GM23338 (cell line): Measurements from ENCODE around the gene GRAMD4. TPM values are rescaled to one million over a fixed set of nuclear protein-coding genes. Genes with fewer than 3 reads are reported as not detected.

Experiments
- ATAC-seq: fragments of 200-7000 bp; cut with Tn5 transposase; 3 replicates; pipeline ENCODE4 v1.9.1; 2020
- DNase-seq: peaks from one replicate; pipeline ENCODE4 v3.0.0-alpha.2; 2015; ENCODE audit warnings: low spot score
- H2AFZ ChIP-seq: fragments of 200-600 bp; sonication (generic); 2 replicates; pipeline ENCODE4 v1.8.0; 2016; ENCODE audit warnings: antibody characterized with exemption, mild to moderate bottlenecking, moderate library complexity
- H3F3A ChIP-seq: fragments of 200-600 bp; sonication (generic); replicated peaks from 2 replicates; pipeline ENCODE4 v1.8.0; 2017; ENCODE audit warnings: antibody characterized with exemption, mixed run types, low read depth
- H3K27ac ChIP-seq: fragments of 200-600 bp; sonication (generic); 2 replicates; pipeline ENCODE4 v1.6.1; 2016; ENCODE audit warnings: low read depth
- H3K27me3 ChIP-seq: fragments of 200-600 bp; sonication (generic); 2 replicates; pipeline ENCODE4 v1.8.0; 2016; ENCODE audit warnings: mild to moderate bottlenecking, mixed run types, moderate library complexity; ENCODE audit not compliant: insufficient read depth
- H3K36me3 ChIP-seq: fragments of 200-600 bp; sonication (generic); 2 replicates; pipeline ENCODE4 v1.8.0; 2016; ENCODE audit warnings: mild to moderate bottlenecking; ENCODE audit not compliant: insufficient read depth
- H3K4me1 ChIP-seq: fragments of 200-600 bp; sonication (generic); 2 replicates; pipeline ENCODE4 v1.8.0; 2016; ENCODE audit warnings: mild to moderate bottlenecking, moderate library complexity; ENCODE audit not compliant: insufficient read depth
- H3K4me2 ChIP-seq: fragments of 200-600 bp; sonication (generic); 2 replicates; pipeline ENCODE4 v1.7.1; 2017; ENCODE audit warnings: mixed run types
- H3K4me3 ChIP-seq: fragments of 200-600 bp; sonication (generic); 2 replicates; pipeline ENCODE4 v1.6.1; 2016; ENCODE audit warnings: mixed run types
- H3K79me2 ChIP-seq: fragments of 200-600 bp; sonication (generic); replicated peaks from 2 replicates; pipeline ENCODE4 v1.8.0; 2017; ENCODE audit warnings: mild to moderate bottlenecking; ENCODE audit not compliant: insufficient read depth
- H3K9me2 ChIP-seq: fragments of 200-600 bp; sonication (generic); 2 replicates; pipeline ENCODE4 v1.8.0; 2017; ENCODE audit not compliant: insufficient read depth
- H4K20me1 ChIP-seq: fragments of 200-600 bp; sonication (generic); replicated peaks from 2 replicates; pipeline ENCODE4 v1.8.0; 2017; ENCODE audit warnings: mild to moderate bottlenecking; ENCODE audit not compliant: insufficient read depth
- H3K27ac Mint-ChIP-seq: 2 replicates; pipeline ENCODE4 v1.8.0; 2020; ENCODE audit warnings: inconsistent platforms, mild to moderate bottlenecking, moderate library complexity, mixed read lengths
- H3K27me3 Mint-ChIP-seq: 3 replicates; pipeline ENCODE4 v1.8.0; 2022; ENCODE audit warnings: low read depth, mild to moderate bottlenecking, moderate library complexity, mixed read lengths, inconsistent platforms; ENCODE audit not compliant: insufficient read depth, poor library complexity
- H3K36me3 Mint-ChIP-seq: 3 replicates; pipeline ENCODE4 v1.8.0; 2021; ENCODE audit warnings: low read depth, mild to moderate bottlenecking, inconsistent platforms, moderate library complexity, mixed read lengths
- H3K4me1 Mint-ChIP-seq: 3 replicates; pipeline ENCODE4 v1.8.0; 2020; ENCODE audit warnings: mild to moderate bottlenecking, inconsistent platforms, mixed read lengths
- H3K4me3 Mint-ChIP-seq: 3 replicates; pipeline ENCODE4 v1.8.0; 2021; ENCODE audit warnings: moderate library complexity, mild to moderate bottlenecking, inconsistent platforms, mixed read lengths
- H3K9me3 Mint-ChIP-seq: 3 replicates; pipeline ENCODE4 v1.8.0; 2020; ENCODE audit warnings: moderate library complexity, mild to moderate bottlenecking, inconsistent platforms, mixed read lengths
- CREB1 ChIP-seq: fragments of 250-450 bp; sonication (Bioruptor Pico); IDR thresholded peaks from 2 replicates; pipeline ENCODE4 v1.5.0; 2020; ENCODE audit warnings: low read depth, mild to moderate bottlenecking, moderate library complexity
- EZH2phosphoT487 ChIP-seq: fragments of 200-600 bp; sonication (generic); IDR thresholded peaks from one replicate; pipeline ENCODE4 v1.8.1; 2018; ENCODE audit warnings: antibody characterized with exemption; ENCODE audit not compliant: unreplicated experiment
- POLR2AphosphoS5 ChIP-seq: IDR thresholded peaks from 2 replicates; pipeline ENCODE4 v1.6.1; 2016; ENCODE audit warnings: antibody characterized with exemption, low read depth
- ZNF114 ChIP-seq: fragments of 250-450 bp; sonication (Bioruptor Pico); IDR thresholded peaks from 2 replicates; pipeline ENCODE4 v1.5.0; 2020; ENCODE audit warnings: mild to moderate bottlenecking, moderate library complexity
- ZNF462 ChIP-seq: fragments of 250-450 bp; sonication (Bioruptor Pico); IDR thresholded peaks from 2 replicates; pipeline ENCODE4 v1.5.0; 2020; ENCODE audit warnings: mild to moderate bottlenecking, moderate library complexity
- polyA plus RNA-seq: library from polyadenylated mRNA; unstranded; fragments of >200 nt; fragmentation: Nextera tagmentation; extraction: Ambion mirVana; gene quantifications from 2 replicates; pipeline ENCODE4 v1.2.1, GENCODE V29; 2016
- total RNA-seq: library from RNA; depleted of rRNA; stranded (reverse); fragments of >200 nt; shearing (Covaris generic); gene quantifications from 2 replicates; pipeline ENCODE4 v1.2.3, GENCODE V29; 2014
- TF ChIP-seq, protein P1 (sequence below), 2 experiments: fragments of 200-600 bp in 1 of 2; sonication (generic) in 1 of 2; conservative IDR thresholded peaks; 2 replicates each; pipeline versions ENCODE4 v1.5.1 to v1.6.1; 2016 to 2017; ENCODE audit warnings: antibody characterized with exemption in 2 of 2, low read depth in 2 of 2, mild to moderate bottlenecking in 2 of 2, moderate library complexity in 1 of 2

The GRAMD4 gene
- total and polyA plus RNA-seq, 2 experiments from 2014 or later = 2.7 to 81.8 TPM

DNA sequence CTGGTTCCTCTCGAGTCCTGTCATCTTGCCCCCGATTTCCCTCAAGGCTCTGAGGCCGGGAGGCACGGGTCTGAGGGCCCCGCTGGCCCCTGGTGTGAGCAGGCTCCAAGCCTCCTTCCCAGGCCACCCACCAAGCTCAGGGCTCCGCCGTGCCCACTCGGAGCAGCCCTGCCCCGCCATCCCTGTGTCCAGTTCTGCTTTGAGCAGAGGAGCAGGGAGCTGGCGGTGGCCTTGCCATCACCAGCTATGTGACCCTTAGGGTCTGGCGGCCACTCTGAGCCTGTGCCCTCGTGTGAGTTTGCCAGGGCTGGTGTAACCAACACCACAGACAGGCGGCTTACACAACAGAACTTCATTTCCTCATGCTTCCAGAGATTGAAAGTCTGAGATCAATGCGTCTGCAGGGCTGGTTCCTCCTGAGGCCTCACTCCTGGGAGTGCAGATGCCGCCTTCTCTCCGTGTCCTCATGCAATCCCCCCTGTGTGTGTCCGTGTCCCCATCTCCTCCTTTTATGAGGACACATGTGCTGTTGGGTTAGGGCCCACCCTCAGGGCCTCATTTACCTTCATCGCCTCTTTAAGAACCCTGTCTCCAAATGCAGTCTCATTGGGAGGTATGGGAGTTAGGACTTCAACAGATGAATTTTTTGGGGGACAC is 46.3 kb upstream of the GRAMD4 start (continued):
- TF ChIP-seq ZNF462 (CRISPR knock-in tag) = no peak

- peaks cover 12% of the 10 kb centered on the region for H3K27me3 ChIP-seq
- H3K9me3 Mint-ChIP-seq = peaks cover 17% of the 10 kb centered on the region
- no peak overlapping the region for H3K27ac ChIP-seq
- peaks cover 25% of the 10 kb centered on the region for H3K27me3 Mint-ChIP-seq
- peaks cover 34% of the 10 kb centered on the region for H3K4me1 Mint-ChIP-seq
- no peak for DNase-seq
- no peak overlapping the region for H3K4me3 ChIP-seq
- no peaks in the 10 kb centered on the region for H3K9me2 ChIP-seq
- peaks cover 11% of the 10 kb centered on the region; the same call in 1 of the 2 replicates for H3K79me2 ChIP-seq
- 0 out of 2 replicates have a peak, but pooled peaks cover 4% of the 10 kb centered on the region for H4K20me1 ChIP-seq
- no peak for ATAC-seq
- peaks cover 6% of the 10 kb centered on the region; the same call in 2 of the 3 replicates for H3K36me3 Mint-ChIP-seq
- H3K36me3 ChIP-seq = no peaks in the 10 kb centered on the region
- no peak overlapping the region for H3K27ac Mint-ChIP-seq
- no peak overlapping the region for H3K4me2 ChIP-seq
- peaks cover 11% of the 10 kb centered on the region; the same call in 1 of the 2 replicates for H3K4me1 ChIP-seq
- H3F3A ChIP-seq = no peaks in the 10 kb centered on the region
- no peak overlapping the region for H2AFZ ChIP-seq
- no peak overlapping the region; the same call in 2 of the 3 replicates for H3K4me3 Mint-ChIP-seq
- TF ChIP-seq, protein P1, sequence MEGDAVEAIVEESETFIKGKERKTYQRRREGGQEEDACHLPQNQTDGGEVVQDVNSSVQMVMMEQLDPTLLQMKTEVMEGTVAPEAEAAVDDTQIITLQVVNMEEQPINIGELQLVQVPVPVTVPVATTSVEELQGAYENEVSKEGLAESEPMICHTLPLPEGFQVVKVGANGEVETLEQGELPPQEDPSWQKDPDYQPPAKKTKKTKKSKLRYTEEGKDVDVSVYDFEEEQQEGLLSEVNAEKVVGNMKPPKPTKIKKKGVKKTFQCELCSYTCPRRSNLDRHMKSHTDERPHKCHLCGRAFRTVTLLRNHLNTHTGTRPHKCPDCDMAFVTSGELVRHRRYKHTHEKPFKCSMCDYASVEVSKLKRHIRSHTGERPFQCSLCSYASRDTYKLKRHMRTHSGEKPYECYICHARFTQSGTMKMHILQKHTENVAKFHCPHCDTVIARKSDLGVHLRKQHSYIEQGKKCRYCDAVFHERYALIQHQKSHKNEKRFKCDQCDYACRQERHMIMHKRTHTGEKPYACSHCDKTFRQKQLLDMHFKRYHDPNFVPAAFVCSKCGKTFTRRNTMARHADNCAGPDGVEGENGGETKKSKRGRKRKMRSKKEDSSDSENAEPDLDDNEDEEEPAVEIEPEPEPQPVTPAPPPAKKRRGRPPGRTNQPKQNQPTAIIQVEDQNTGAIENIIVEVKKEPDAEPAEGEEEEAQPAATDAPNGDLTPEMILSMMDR (conservative IDR thresholded peaks at IDR 0.05; ENCODE audit: low read depth in 2 of 2) = no peak
- no peak for TF ChIP-seq ZNF114 (CRISPR knock-in tag)
- TF ChIP-seq POLR2AphosphoS5 = no peak
- no peak for TF ChIP-seq ZNF462 (CRISPR knock-in tag)
- TF ChIP-seq EZH2phosphoT487 = no peak
- no peak for TF ChIP-seq CREB1
These were observed 45.7 kb upstream of the GRAMD4 start for GRCh38 chr22:46574438-46574992.
